Naive B cell (primary cell): ENCODE data around the gene WFDC13. TPM values are rescaled to one million over a fixed set of nuclear protein-coding genes. Genes with fewer than 3 reads are reported as not detected.
"Not testable (repeated sequence)": the region's sequence is repeated elsewhere in the genome, so short reads cannot be mapped to it uniquely, and the experiment has no call there.

Experiments used
- ATAC-seq, 2 donors: fragments of 150-1000 bp; cut with Tn5 transposase; 2 replicates each; pipeline ENCODE4 v1.10.0; 2021; ENCODE audit warnings: low read depth in 2 of 2, mild to moderate bottlenecking in 2 of 2, moderate library complexity in 2 of 2
- DNase-seq: peaks from one replicate; pipeline ENCODE4 v3.0.0; 2022
- H3K27ac Mint-ChIP-seq, 6 donors: one replicate each; pipeline ENCODE4 v1.8.0; 2020 to 2022; ENCODE audit warnings: mild to moderate bottlenecking in 6 of 6, mixed read lengths in 6 of 6, moderate library complexity in 5 of 6, inconsistent platforms in 2 of 6
- H3K27me3 Mint-ChIP-seq, 3 donors: one replicate each; pipeline ENCODE4 v1.8.0; 2021 to 2022; ENCODE audit warnings: mixed read lengths in 3 of 3, mild to moderate bottlenecking in 1 of 3
- H3K36me3 Mint-ChIP-seq, 2 donors: one replicate each; pipeline ENCODE4 v1.8.0; 2020 to 2022; ENCODE audit warnings: mixed read lengths in 2 of 2, inconsistent platforms in 1 of 2, mild to moderate bottlenecking in 1 of 2
- H3K4me1 Mint-ChIP-seq, 3 donors: one replicate each; pipeline ENCODE4 v1.8.0; 2020 to 2022; ENCODE audit warnings: mixed read lengths in 3 of 3, inconsistent platforms in 1 of 3, mild to moderate bottlenecking in 1 of 3, moderate library complexity in 1 of 3
- H3K4me3 Mint-ChIP-seq, 8 donors: one replicate each; pipeline ENCODE4 v1.8.0; 2020 to 2022; ENCODE audit warnings: mild to moderate bottlenecking in 8 of 8, mixed read lengths in 8 of 8, moderate library complexity in 8 of 8, inconsistent platforms in 2 of 8
- H3K9me3 Mint-ChIP-seq, 7 donors: one replicate each; pipeline ENCODE4 v1.8.0; 2020 to 2022; ENCODE audit warnings: mixed read lengths in 7 of 7, mild to moderate bottlenecking in 5 of 7, inconsistent platforms in 2 of 7, moderate library complexity in 1 of 7
- polyA plus RNA-seq, 6 donors: library from polyadenylated mRNA; unstranded; fragments of 300-500 nt; fragmentation: Illumina TruSeq; gene quantifications; one replicate each; pipeline ENCODE4 v1.2.3, GENCODE V29; 2021; ENCODE audit warnings: low read depth in 6 of 6

The WFDC13 gene, protein sequence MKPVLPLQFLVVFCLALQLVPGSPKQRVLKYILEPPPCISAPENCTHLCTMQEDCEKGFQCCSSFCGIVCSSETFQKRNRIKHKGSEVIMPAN
- polyA plus RNA-seq: not detected

DNA sequence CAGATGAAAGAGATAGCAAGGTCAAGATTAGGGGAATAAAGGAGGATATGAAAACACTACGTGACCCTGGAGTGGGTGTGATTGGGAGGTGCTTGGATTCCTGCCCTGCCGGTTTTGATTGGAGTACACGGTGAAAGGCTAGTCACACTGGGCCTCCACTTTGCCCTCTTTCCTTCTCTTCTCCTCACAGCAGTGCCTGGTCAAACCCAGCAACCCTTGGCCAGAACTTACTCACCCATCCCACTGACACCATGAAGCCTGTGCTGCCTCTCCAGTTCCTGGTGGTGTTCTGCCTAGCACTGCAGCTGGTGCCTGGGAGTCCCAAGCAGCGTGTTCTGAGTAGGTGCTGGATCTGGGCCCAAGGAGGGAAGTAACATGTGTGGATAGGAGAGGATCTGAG is at the start of gene WFDC13:
TSS of gene WFDC13 (plus strand) at position 166 of the 400 bp plus-strand sequence. CDS start at position 252, 86 bp downstream.
- ATAC-seq (no peak), DNase-seq (no peak)
- Mint-ChIP-seq H3K36me3 (no peaks in the 10 kb centered on the region), H3K27ac (peak within 1 kb of the TSS; percentile 29 to 85 (median 66)), H3K27me3 (peaks cover 8 to 18% (median 15%) of the 10 kb centered on the region in 3 donors), H3K9me3 (no peaks in the 10 kb centered on the region), H3K4me1 (peaks cover 9 to 26% (median 13%) of the 10 kb centered on the region in 3 donors), H3K4me3 (peak within 1 kb of the TSS in 4 of 8 donors; percentile 6 to 43 (median 32))

DNA sequence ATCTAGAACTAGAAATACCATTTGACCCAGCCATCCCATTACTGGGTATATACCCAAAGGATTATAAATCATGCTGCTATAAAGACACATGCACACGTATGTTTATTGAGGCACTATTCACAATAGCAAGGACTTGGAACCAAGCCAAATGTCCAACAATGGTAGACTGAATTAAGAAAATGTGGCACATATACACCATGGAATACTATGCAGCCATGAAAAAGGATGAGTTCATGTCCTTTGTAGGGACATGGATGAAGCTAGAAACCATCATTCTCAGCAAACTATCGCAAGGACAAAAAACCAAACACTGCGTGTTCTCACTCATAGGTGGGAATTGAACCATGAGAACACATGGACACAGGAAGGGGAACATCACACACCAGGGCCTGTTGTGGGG is 44.8 kb upstream of the WFDC13 start:
- not testable (repeated sequence) for H3K36me3 Mint-ChIP-seq, H3K27ac Mint-ChIP-seq, H3K4me1 Mint-ChIP-seq, ATAC-seq, H3K4me3 Mint-ChIP-seq, DNase-seq
- Mint-ChIP-seq H3K27me3 (peaks cover 3 to 15% (median 8%) of the 10 kb centered on the region in 3 donors), H3K9me3 (peaks cover 0 to 30% (median 7%) of the 10 kb centered on the region in 7 donors)

DNA sequence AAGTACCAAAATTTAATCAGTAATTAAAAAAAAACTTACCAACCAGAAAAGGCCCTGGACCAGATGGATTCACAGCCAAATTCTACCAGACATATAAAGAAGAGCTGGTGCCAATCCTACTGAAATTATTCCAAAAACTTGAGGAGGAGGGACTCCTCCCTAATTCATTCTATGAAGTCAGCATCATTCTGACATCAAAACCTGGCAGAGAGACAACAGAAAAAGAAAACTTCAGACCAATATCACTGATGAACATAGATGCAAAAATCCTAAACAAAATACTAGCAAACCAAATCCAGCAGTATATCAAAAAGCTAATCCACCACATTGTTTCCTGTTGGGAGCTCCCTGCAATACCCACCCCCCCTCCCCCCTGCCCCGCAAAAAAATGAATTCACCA is 31.7 kb upstream of the WFDC13 start, which contains the start of gene WFDC11:
TSS of gene WFDC11 (minus strand) at position 101 of the 400 bp plus-strand sequence. CDS start 19,639 bp downstream, outside the sequence.
- H3K27me3 Mint-ChIP-seq: peaks cover 29 to 39% (median 39%) of the 10 kb centered on the region in 3 donors
- H3K9me3 Mint-ChIP-seq: peaks cover 0 to 14% (median 7%) of the 10 kb centered on the region in 7 donors

DNA sequence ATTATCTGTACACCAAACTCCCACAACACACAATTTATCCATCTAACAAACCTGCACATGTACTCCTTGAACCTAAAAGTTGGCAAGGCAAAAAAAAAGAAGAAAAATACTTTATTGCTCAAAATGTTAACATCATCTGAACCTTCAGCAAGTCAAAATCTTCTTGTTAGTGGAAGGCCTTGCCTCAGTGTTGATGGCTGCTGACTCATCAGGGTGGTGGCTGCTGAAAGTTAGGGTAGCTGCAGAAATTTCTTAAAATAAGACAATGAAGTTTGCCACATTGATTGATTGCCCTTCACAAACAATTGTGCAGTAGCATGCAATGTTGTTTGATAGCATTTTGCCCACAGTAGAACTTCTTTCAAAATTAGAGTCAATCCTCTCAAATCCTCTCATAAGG is 29.1 kb upstream of the WFDC13 start:
- Mint-ChIP-seq H3K9me3 (peaks cover 7 to 34% (median 17%) of the 10 kb centered on the region in 7 donors), H3K4me1 (no peaks in the 10 kb centered on the region), H3K27me3 (peaks cover 31 to 48% (median 35%) of the 10 kb centered on the region in 3 donors), H3K4me3 (no peak overlapping the region), H3K36me3 (peaks cover 5 to 6% of the 10 kb centered on the region in 2 donors), H3K27ac (no peak overlapping the region)
- DNase-seq (no peak), ATAC-seq (no peak)

More for the DNA sequence above, 31.7 kb upstream of the WFDC13 start, which contains the start of gene WFDC11:
- ATAC-seq: no peak
- H3K36me3 Mint-ChIP-seq: peaks cover 0 to 6% of the 10 kb centered on the region in 2 donors
- H3K4me3 Mint-ChIP-seq: no peak within 1 kb of the TSS
- no peaks in the 10 kb centered on the region for H3K4me1 Mint-ChIP-seq
- peak within 1 kb of the TSS in 2 of 6 donors; percentile 2 to 87 for H3K27ac Mint-ChIP-seq
- DNase-seq: no peak

DNA sequence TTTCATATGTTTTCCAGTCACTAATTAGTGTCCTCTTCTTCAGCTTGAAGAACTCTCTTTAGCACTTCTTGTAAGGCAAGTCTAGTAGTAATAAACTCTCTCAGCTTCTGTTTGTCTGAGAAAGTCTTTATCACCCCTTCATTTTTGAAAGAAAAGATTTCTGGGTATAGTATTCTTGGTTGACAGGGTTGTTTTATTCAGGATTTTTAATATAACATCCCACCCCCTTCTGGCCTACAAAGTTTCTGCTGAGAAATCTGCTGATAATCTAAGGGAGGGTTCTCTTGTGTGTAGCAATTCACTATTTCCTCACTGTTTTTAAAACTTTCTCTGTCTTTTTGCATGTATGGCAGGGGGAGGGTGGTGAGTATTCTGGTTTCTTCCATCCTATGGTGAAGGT is 22.2 kb upstream of the WFDC13 start:
- H3K36me3 Mint-ChIP-seq: peaks cover 9 to 21% of the 10 kb centered on the region in 2 donors
- DNase-seq (no peak), ATAC-seq (no peak)
- peaks cover 12 to 55% (median 40%) of the 10 kb centered on the region in 7 donors for H3K9me3 Mint-ChIP-seq
- H3K27ac Mint-ChIP-seq: no peak overlapping the region
- peaks cover 15 to 54% (median 32%) of the 10 kb centered on the region in 3 donors for H3K27me3 Mint-ChIP-seq
- no peak overlapping the region for H3K4me3 Mint-ChIP-seq
- no peaks in the 10 kb centered on the region for H3K4me1 Mint-ChIP-seq

DNA sequence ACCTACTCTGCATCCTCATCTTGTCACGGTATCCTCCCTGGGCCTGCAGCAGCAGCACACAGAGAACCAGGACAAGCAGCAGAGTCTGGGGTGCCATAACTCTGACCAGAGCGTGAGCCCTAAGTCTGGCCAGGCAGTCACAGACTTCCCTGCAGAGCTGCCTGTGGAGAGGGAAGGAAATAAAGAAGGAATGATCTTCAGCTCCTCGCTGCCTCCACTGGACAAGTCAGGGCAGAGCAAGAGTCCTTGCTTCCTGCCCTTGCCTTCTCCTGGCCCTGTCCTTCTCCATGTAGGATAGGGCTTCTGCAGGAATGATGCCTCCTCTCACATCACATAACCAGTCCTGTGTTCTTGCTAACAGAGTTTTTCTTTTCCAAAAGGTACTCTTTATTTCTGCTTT is 15.9 kb upstream of the WFDC13 start:
- Mint-ChIP-seq H3K36me3 (no peaks in the 10 kb centered on the region), H3K9me3 (peaks cover 0 to 15% (median 0%) of the 10 kb centered on the region in 7 donors), H3K4me1 (no peaks in the 10 kb centered on the region), H3K27me3 (peaks cover 14 to 45% (median 19%) of the 10 kb centered on the region in 3 donors), H3K27ac (no peak overlapping the region), H3K4me3 (no peak overlapping the region)
- ATAC-seq (no peak), DNase-seq (no peak)

DNA sequence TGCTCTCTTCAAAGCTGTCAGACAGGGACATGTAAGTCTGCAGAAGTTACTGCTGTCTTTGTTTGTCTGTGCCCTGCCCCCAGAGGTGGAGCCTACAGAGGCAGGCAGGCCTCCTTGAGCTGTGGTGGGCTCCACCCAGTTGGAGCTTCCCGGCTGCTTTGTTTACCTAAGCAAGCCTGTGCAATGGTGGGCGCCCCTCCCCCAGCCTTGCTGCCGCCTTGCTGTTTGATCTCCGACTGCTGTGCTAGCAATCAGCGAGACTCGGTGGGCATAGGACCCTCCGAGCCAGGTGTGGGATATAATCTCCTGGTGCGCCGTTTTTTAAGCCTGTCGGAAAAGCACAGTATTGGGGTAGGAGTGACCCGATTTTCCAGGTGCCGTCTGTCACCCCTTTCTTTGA is 8.5 kb upstream of the WFDC13 start:
- not testable (repeated sequence) for H3K4me1 Mint-ChIP-seq, H3K27ac Mint-ChIP-seq, H3K36me3 Mint-ChIP-seq, H3K9me3 Mint-ChIP-seq, H3K4me3 Mint-ChIP-seq, DNase-seq, ATAC-seq
- H3K27me3 Mint-ChIP-seq: peaks cover 0 to 42% (median 22%) of the 10 kb centered on the region in 3 donors

DNA sequence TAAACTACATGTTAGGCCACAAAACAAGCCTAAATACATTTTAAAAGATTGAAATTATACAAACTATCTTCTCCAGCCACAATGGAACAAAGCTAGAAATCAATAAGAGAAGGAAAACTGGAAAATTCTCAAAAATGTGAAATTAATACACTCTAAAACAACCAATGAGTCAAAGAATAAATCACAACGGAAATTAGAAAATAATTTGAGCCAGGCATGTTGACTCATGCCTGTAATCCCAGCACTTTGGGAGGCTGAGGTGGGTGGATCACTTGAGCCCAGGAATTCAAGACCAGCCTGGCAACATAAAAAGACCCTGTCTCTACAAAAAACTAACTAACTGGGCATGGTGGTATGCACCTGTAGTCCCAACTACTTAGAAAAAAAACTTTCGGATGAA is 6.3 kb upstream of the WFDC13 start:
- peaks cover 0 to 6% (median 0%) of the 10 kb centered on the region in 7 donors for H3K9me3 Mint-ChIP-seq
- no peak overlapping the region for H3K27ac Mint-ChIP-seq
- H3K4me1 Mint-ChIP-seq: peaks cover under 1 to 9% (median under 1%) of the 10 kb centered on the region in 3 donors
- no peak overlapping the region for H3K4me3 Mint-ChIP-seq
- H3K36me3 Mint-ChIP-seq: no peaks in the 10 kb centered on the region
- H3K27me3 Mint-ChIP-seq: peaks cover 0 to 40% (median 22%) of the 10 kb centered on the region in 3 donors
- DNase-seq (no peak), ATAC-seq (no peak)

DNA sequence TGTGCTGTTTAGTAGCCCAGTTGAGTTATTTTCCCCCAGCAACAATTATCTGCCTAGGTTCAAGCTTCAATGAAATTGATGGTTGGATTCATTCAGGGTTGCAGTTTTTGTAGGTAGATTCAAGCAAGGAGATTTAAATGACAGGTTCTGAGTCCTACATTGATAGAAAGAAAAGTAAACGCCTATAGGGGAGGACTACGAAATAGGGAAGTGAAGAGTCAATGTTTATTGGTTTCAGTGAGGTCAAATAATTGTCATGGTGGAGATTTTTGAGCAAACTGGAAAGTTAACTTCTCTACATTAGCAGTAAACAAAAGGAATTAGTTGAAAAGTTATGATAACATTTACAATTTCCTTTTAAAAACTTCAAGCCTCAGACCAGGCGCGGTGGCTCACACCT is 734 bp upstream of the WFDC13 start:
- Mint-ChIP-seq H3K27ac (peak overlapping the region; percentile 3 to 71 (median 47)), H3K36me3 (no peaks in the 10 kb centered on the region), H3K9me3 (peaks cover 0 to 2% (median 0%) of the 10 kb centered on the region in 7 donors), H3K27me3 (peaks cover 8 to 19% (median 17%) of the 10 kb centered on the region in 3 donors), H3K4me1 (peaks cover 9 to 26% (median 13%) of the 10 kb centered on the region in 3 donors), H3K4me3 (peak overlapping the region in 3 of 8 donors; percentile 6 to 43 (median 37))
- ATAC-seq (peak in 1 of 2 donors; percentile 53), DNase-seq (no peak)

DNA sequence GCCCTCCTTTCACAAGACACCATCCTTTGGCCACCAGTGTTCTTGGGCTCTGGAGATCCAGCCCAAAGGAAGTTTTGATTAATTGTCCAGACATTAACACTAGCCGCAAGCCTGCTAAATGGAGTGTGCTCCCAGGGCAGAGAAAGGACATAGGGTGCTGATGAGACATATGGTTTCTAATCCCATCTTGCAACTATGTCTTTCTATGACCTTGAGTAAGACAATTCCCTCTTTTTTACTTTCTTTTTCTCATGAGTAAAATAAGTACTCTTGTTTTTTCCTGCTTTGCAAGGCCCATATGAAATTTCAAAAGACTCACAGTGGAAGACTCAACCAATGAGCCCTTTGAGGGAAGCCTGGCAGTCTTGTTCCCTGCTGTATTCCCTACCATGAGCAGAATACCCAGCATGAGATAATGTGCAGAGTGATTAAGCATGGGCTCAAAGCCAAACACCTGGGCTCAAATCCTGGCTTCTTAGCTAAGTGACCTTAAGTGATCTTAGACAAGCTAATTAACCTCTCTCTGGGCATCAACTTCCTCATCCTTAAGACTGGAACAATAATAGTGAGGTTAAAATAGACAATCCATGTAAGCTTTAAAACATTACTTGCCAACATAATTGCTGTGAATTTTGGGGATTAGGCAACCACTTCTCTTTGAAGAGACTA is 3.3 kb downstream of the WFDC13 start, which contains the start of gene WFDC10B:
TSS of gene WFDC10B (minus strand) at position 51 of the 669 bp plus-strand sequence. CDS start 19,027 bp downstream, outside the sequence.
- H3K27ac Mint-ChIP-seq: peak within 1 kb of the TSS in 1 of 6 donors; percentile 39

DNA sequence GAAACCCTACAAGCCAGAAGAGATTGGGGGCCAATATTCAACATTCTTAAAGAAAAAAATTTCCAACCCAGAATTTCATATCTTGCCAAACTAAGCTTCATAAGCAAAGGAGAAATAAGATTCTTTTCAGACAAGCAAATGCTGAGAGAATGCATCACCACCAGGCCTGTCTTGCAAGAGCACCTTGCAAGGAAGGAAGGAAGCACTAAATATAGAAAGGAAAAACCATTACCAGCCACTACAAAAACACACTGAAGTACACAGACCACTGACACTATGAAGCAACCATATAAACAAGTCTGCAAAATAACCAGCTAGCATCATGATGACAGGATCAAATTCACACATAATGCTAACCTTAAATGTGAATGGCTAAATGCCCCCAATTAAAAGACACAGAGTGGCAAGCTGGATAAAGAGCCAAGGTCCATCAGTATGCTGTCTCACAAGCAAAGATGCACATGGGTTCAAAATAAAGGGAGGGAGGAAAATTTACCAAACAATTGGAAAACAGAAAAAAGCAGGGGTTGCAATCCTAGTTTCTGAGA is 14.4 kb downstream of the WFDC13 start:
- ATAC-seq: peak in 1 of 2 donors; percentile 28
- H3K36me3 Mint-ChIP-seq: peaks cover 5 to 19% of the 10 kb centered on the region in 2 donors
- H3K4me3 Mint-ChIP-seq: peak overlapping the region; percentile 6 to 80 (median 49)
- not testable (repeated sequence) for H3K27me3 Mint-ChIP-seq, DNase-seq
- H3K9me3 Mint-ChIP-seq: peaks cover 8 to 33% (median 16%) of the 10 kb centered on the region in 7 donors
- peak overlapping the region; percentile 52 to 97 (median 88) for H3K27ac Mint-ChIP-seq
- peaks cover 36 to 50% (median 43%) of the 10 kb centered on the region in 3 donors for H3K4me1 Mint-ChIP-seq

More for the DNA sequence above, 3.3 kb downstream of the WFDC13 start, which contains the start of gene WFDC10B:
- no peaks in the 10 kb centered on the region for H3K36me3 Mint-ChIP-seq
- H3K4me1 Mint-ChIP-seq: peaks cover 9 to 19% (median 13%) of the 10 kb centered on the region in 3 donors
- no peak for ATAC-seq
- DNase-seq: no peak
- H3K4me3 Mint-ChIP-seq: peak within 1 kb of the TSS in 2 of 8 donors; percentile 68 to 75
- H3K9me3 Mint-ChIP-seq: no peaks in the 10 kb centered on the region
- H3K27me3 Mint-ChIP-seq: peaks cover 8 to 32% (median 31%) of the 10 kb centered on the region in 3 donors

DNA sequence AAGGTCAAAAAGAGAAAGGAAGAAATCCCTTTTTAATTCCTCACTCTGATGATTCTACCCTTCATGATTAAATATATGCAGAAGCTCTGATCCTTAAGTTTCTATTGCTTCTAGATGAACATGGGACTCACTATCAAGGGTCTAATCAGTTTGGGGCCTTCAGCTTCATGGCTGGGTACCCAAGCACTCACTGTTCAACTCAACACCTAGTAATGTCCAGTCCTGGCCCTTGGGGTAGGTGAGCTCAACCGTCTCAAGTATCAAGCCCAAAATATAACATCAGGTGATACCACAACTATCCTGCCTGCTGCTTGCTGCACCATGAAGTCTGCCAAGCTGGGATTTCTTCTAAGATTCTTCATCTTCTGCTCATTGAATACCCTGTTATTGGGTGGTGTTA is 20.2 kb downstream of the WFDC13 start, which contains the start of gene SPINT4:
TSS of gene SPINT4 (plus strand) at position 301 of the 400 bp plus-strand sequence. CDS start at position 322, 21 bp downstream.
- Mint-ChIP-seq H3K36me3 (peaks cover 2 to 8% of the 10 kb centered on the region in 2 donors), H3K27ac (no peak within 1 kb of the TSS), H3K27me3 (peaks cover 21 to 38% (median 25%) of the 10 kb centered on the region in 3 donors), H3K4me1 (peaks cover 7 to 14% (median 9%) of the 10 kb centered on the region in 3 donors), H3K9me3 (peaks cover 6 to 19% (median 8%) of the 10 kb centered on the region in 7 donors), H3K4me3 (no peak within 1 kb of the TSS)
- no peak for ATAC-seq
- no peak for DNase-seq

DNA sequence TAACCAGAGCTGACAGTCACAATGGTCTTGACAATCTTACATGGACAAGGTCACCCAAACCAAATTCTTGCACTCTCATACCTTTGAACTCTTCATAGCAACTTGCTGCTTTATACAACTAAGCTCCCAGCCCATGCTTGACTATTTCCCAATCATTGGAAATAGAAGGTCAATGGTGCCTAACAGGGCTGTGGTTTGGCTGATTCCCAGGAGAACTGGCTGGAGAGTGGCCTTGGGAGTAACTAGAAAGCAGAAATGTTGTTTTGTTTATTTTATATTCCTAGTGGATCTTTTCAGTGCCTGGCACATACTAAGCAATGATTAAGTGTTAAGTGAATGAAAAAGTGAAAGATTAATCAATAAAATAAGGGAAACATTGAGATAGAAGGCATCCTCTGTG is 23.3 kb downstream of the WFDC13 start:
- Mint-ChIP-seq H3K4me1 (no peaks in the 10 kb centered on the region), H3K4me3 (no peak overlapping the region), H3K36me3 (no peaks in the 10 kb centered on the region), H3K9me3 (peaks cover 0 to 5% (median 0%) of the 10 kb centered on the region in 7 donors), H3K27me3 (peaks cover 26 to 42% (median 31%) of the 10 kb centered on the region in 3 donors), H3K27ac (no peak overlapping the region)
- ATAC-seq (no peak), DNase-seq (no peak)
